Measurements from ENCODE around the gene DYRK3. TPM values are rescaled to one million over a fixed set of nuclear protein-coding genes. Genes with fewer than 3 reads are reported as not detected.

Gene DYRK3
- polyA plus RNA-seq, 4 donors: 8.0 to 9.7 (median 8.8) TPM

GRCh38 chr1:206696812-206697585 is 61.7 kb downstream of the DYRK3 start:
- DNase-seq (ENCODE audit: low read depth in 4 of 4, low spot score in 3 of 4): no peak

- DNase-seq (ENCODE audit: low read depth in 4 of 4, low spot score in 3 of 4): no peak
Observed at GRCh38 chr1:206698011-206698410, 62.7 kb downstream of the DYRK3 start.

Other genes starting within 250 kb of the DYRK3 start
- gene IKBKE, start 165.1 kb upstream of the DYRK3 start, polyA plus RNA-seq (ENCODE audit: insufficient read length in 4 of 4): 1 to 10 TPM; 4.3 to 4.9 (median 4.6) TPM
- 1 to 10 TPM; 5.0 to 7.0 (median 5.3) TPM for gene RASSF5, start 128.0 kb upstream of the DYRK3 start, polyA plus RNA-seq (ENCODE audit: insufficient read length in 4 of 4)
- gene EIF2D, start 23.1 kb upstream of the DYRK3 start, polyA plus RNA-seq (ENCODE audit: insufficient read length in 4 of 4): 10 to 100 TPM; 77.0 to 85.6 (median 82.7) TPM
- 10 to 100 TPM; 74.9 to 79.8 (median 76.6) TPM for gene MAPKAPK2, start 49.4 kb downstream of the DYRK3 start, polyA plus RNA-seq (ENCODE audit: insufficient read length in 4 of 4)
- gene IL19, start 135.2 kb downstream of the DYRK3 start, polyA plus RNA-seq (ENCODE audit: insufficient read length in 4 of 4): under 1 TPM; 0.39 to 0.82 (median 0.60) TPM
- under 1 TPM; 0.21 to 0.74 (median 0.58) TPM for gene IL10, start 137.0 kb downstream of the DYRK3 start, polyA plus RNA-seq (ENCODE audit: insufficient read length in 4 of 4)
- gene IL20, start 230.1 kb downstream of the DYRK3 start, polyA plus RNA-seq (ENCODE audit: insufficient read length in 4 of 4): not detected

Measured in right renal pelvis (tissue), 4 donors.